Measurements from ENCODE around the gene ZRANB3.
"Not testable (repeated sequence)": the region's sequence is repeated elsewhere in the genome, so short reads cannot be mapped to it uniquely, and the experiment has no call there.

The ZRANB3 gene

GRCh38 chr2:135125940-135126339 is 405.1 kb downstream of the ZRANB3 start:
- Histone ChIP-seq H3K27me3 (ENCODE audit: low read depth, low read length) (no peaks in the 10 kb centered on the region), H3K36me3 (replicated peaks; ENCODE audit: low read depth, low read length) (peaks cover 18% of the 10 kb centered on the region), H3K4me2 (ENCODE audit: low read length) (no peak overlapping the region), H4K20me1 (ENCODE audit: insufficient read depth, low read length) (no peaks in the 10 kb centered on the region), H3K4me1 (ENCODE audit: low read length) (no peaks in the 10 kb centered on the region), H3K9me3 (ENCODE audit: insufficient read depth, low read length) (no peaks in the 10 kb centered on the region), H3K27ac (ENCODE audit: low read length) (no peak overlapping the region), H3K9ac (ENCODE audit: low read length) (no peak overlapping the region), H3K4me3 (ENCODE audit: low read length) (no peak overlapping the region), H3K79me2 (ENCODE audit: low read length) (no peaks in the 10 kb centered on the region), H2AFZ (ENCODE audit: low read depth, low read length) (no peak overlapping the region)
- no peak for TF ChIP-seq EZH2phosphoT487 (IDR thresholded peaks at IDR 0.05; ENCODE audit: low read depth)
- TF ChIP-seq, protein P1, sequence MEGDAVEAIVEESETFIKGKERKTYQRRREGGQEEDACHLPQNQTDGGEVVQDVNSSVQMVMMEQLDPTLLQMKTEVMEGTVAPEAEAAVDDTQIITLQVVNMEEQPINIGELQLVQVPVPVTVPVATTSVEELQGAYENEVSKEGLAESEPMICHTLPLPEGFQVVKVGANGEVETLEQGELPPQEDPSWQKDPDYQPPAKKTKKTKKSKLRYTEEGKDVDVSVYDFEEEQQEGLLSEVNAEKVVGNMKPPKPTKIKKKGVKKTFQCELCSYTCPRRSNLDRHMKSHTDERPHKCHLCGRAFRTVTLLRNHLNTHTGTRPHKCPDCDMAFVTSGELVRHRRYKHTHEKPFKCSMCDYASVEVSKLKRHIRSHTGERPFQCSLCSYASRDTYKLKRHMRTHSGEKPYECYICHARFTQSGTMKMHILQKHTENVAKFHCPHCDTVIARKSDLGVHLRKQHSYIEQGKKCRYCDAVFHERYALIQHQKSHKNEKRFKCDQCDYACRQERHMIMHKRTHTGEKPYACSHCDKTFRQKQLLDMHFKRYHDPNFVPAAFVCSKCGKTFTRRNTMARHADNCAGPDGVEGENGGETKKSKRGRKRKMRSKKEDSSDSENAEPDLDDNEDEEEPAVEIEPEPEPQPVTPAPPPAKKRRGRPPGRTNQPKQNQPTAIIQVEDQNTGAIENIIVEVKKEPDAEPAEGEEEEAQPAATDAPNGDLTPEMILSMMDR (IDR thresholded peaks at IDR 0.05; ENCODE audit: low read depth, low read length): no peak

GRCh38 chr2:135124924-135125886 is 405.8 kb downstream of the ZRANB3 start:
- Histone ChIP-seq H3K9me3 (ENCODE audit: insufficient read depth, low read length) (no peaks in the 10 kb centered on the region), H3K36me3 (replicated peaks; ENCODE audit: low read depth, low read length) (peaks cover 13% of the 10 kb centered on the region), H2AFZ (ENCODE audit: low read depth, low read length) (no peak overlapping the region), H3K27ac (ENCODE audit: low read length) (no peak overlapping the region), H4K20me1 (ENCODE audit: insufficient read depth, low read length) (no peaks in the 10 kb centered on the region), H3K9ac (ENCODE audit: low read length) (no peak overlapping the region), H3K4me1 (ENCODE audit: low read length) (no peaks in the 10 kb centered on the region), H3K27me3 (ENCODE audit: low read depth, low read length) (no peaks in the 10 kb centered on the region), H3K79me2 (ENCODE audit: low read length) (no peaks in the 10 kb centered on the region), H3K4me3 (ENCODE audit: low read length) (no peak overlapping the region), H3K4me2 (ENCODE audit: low read length) (no peak overlapping the region)
- TF ChIP-seq EZH2phosphoT487 (IDR thresholded peaks at IDR 0.05; ENCODE audit: low read depth): no peak
- TF ChIP-seq, protein P1 (IDR thresholded peaks at IDR 0.05; ENCODE audit: low read depth, low read length): no peak

DNA sequence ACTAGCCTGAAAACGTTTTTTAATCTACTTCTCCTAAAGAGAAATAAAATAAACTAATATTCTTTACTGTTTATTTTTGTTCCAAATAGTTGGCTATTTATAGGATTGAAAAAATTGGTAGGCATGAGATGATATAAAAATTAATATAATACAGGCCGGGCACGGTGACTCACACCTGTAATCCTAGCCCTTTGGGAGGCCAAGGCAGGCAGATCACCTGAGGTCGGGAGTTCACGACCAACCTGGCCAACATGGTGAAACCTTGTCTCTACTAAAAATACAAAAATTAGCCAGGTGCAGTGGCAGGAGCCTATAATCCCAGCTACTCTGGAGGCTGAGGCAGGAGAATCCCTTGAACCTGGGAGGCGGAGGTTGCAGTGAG is 409.4 kb downstream of the ZRANB3 start:
- not testable (repeated sequence) for H3K27me3 ChIP-seq (ENCODE audit: low read depth, low read length); H3K27ac ChIP-seq (ENCODE audit: low read length); H3K4me2 ChIP-seq (ENCODE audit: low read length); H3K36me3 ChIP-seq (replicated peaks; ENCODE audit: low read depth, low read length); H3K4me3 ChIP-seq (ENCODE audit: low read length); H3K4me1 ChIP-seq (ENCODE audit: low read length); H3K79me2 ChIP-seq (ENCODE audit: low read length); H3K9ac ChIP-seq (ENCODE audit: low read length); H3K9me3 ChIP-seq (ENCODE audit: insufficient read depth, low read length); H4K20me1 ChIP-seq (ENCODE audit: insufficient read depth, low read length); H2AFZ ChIP-seq (ENCODE audit: low read depth, low read length)

GRCh38 chr2:135121016-135121657 is 409.9 kb downstream of the ZRANB3 start:
- no peak overlapping the region for H3K27ac ChIP-seq (ENCODE audit: low read length)
- H3K9ac ChIP-seq (ENCODE audit: low read length): no peak overlapping the region
- no peak overlapping the region for H2AFZ ChIP-seq (ENCODE audit: low read depth, low read length)
- H3K4me3 ChIP-seq (ENCODE audit: low read length): no peak overlapping the region
- H3K9me3 ChIP-seq (ENCODE audit: insufficient read depth, low read length): no peaks in the 10 kb centered on the region
- no peak for TF ChIP-seq EZH2phosphoT487 (IDR thresholded peaks at IDR 0.05; ENCODE audit: low read depth)
- TF ChIP-seq, protein P1 (IDR thresholded peaks at IDR 0.05; ENCODE audit: low read depth, low read length): no peak
- H3K79me2 ChIP-seq (ENCODE audit: low read length): no peaks in the 10 kb centered on the region
- peaks cover 6% of the 10 kb centered on the region for H3K36me3 ChIP-seq (replicated peaks; ENCODE audit: low read depth, low read length)
- H4K20me1 ChIP-seq (ENCODE audit: insufficient read depth, low read length): no peaks in the 10 kb centered on the region
- H3K4me2 ChIP-seq (ENCODE audit: low read length): no peak overlapping the region
- H3K27me3 ChIP-seq (ENCODE audit: low read depth, low read length): no peaks in the 10 kb centered on the region
- no peaks in the 10 kb centered on the region for H3K4me1 ChIP-seq (ENCODE audit: low read length)

All from OCI-LY3 (cell line).